HepG2 (cell line): ENCODE results near the gene C5AR2. TPM values are rescaled to one million over a fixed set of nuclear protein-coding genes. Genes with fewer than 3 reads are reported as not detected.

Experiments
- CREM ChIP-seq, 2 experiments: sonication (generic) in 1 of 2; formaldehyde crosslinking in 1 of 2; IDR thresholded peaks; 2 replicates each; pipeline versions ENCODE4 v1.4.0 to v1.6.1; 2016 to 2020; ENCODE audit warnings: antibody characterized with exemption in 1 of 2, mild to moderate bottlenecking in 1 of 2, missing genetic modification reagents in 1 of 2
- DBP ChIP-seq: sonication (generic); formaldehyde crosslinking; IDR thresholded peaks from 2 replicates; pipeline ENCODE4 v1.4.0; 2020; ENCODE audit warnings: missing genetic modification reagents; ENCODE audit errors: not compliant biosample characterization
- DMAP1 ChIP-seq: IDR thresholded peaks from 2 replicates; pipeline ENCODE4 v1.6.1; 2016
- GATAD1 ChIP-seq: IDR thresholded peaks from 2 replicates; pipeline ENCODE4 v1.6.1; 2016; ENCODE audit warnings: missing genetic modification reagents, missing compliant biosample characterization
- GFI1 ChIP-seq: sonication (generic); formaldehyde crosslinking; IDR thresholded peaks from 2 replicates; pipeline ENCODE4 v1.5.0; 2020; ENCODE audit warnings: missing genetic modification reagents, mild to moderate bottlenecking, borderline replicate concordance
- HHEX ChIP-seq: IDR thresholded peaks from 2 replicates; pipeline ENCODE4 v1.6.1; 2016; ENCODE audit warnings: control low read depth
- HOXA9 ChIP-seq: sonication (generic); formaldehyde crosslinking; IDR thresholded peaks from 2 replicates; pipeline ENCODE4 v1.8.1; 2022; ENCODE audit warnings: missing genetic modification reagents, mild to moderate bottlenecking, moderate library complexity, borderline replicate concordance
- NFKB2 ChIP-seq: sonication (generic); formaldehyde crosslinking; IDR thresholded peaks from 2 replicates; pipeline ENCODE4 v1.4.0; 2020; ENCODE audit warnings: missing genetic modification reagents, borderline replicate concordance
- POLR2AphosphoS2 ChIP-seq: IDR thresholded peaks from 2 replicates; pipeline ENCODE4 v1.6.1; 2011; ENCODE audit warnings: low read depth, low read length, improper control_type of control experiment
- SNRNP70 ChIP-seq: fragments of 200-400 bp; formaldehyde crosslinking; IDR thresholded peaks from 2 replicates; pipeline ENCODE4 v1.6.1; 2017; ENCODE audit warnings: mild to moderate bottlenecking, low read depth, low read length, moderate library complexity
- SYNCRIP ChIP-seq: fragments of 200-400 bp; formaldehyde crosslinking; IDR thresholded peaks from 2 replicates; pipeline ENCODE4 v1.6.1; 2018; ENCODE audit warnings: mild to moderate bottlenecking, low read depth, low read length; ENCODE audit not compliant: insufficient read depth
- THAP8 ChIP-seq: sonication (generic); formaldehyde crosslinking; IDR thresholded peaks from 2 replicates; pipeline ENCODE4 v1.5.1; 2020; ENCODE audit warnings: missing genetic modification reagents, mild to moderate bottlenecking, borderline replicate concordance
- ZNF136 ChIP-seq: sonication (generic); formaldehyde crosslinking; IDR thresholded peaks from 2 replicates; pipeline ENCODE4 v1.8.1; 2022; ENCODE audit warnings: low read depth, mild to moderate bottlenecking, moderate library complexity, missing genetic modification reagents
- ZNF256 ChIP-seq: sonication (generic); formaldehyde crosslinking; conservative IDR thresholded peaks from 2 replicates; pipeline ENCODE4 v1.4.0; 2020; ENCODE audit warnings: missing genetic modification reagents
- ZNF292 ChIP-seq: sonication (generic); formaldehyde crosslinking; IDR thresholded peaks from 2 replicates; pipeline ENCODE4 v1.8.1; 2022; ENCODE audit warnings: mild to moderate bottlenecking, low read depth, missing genetic modification reagents, borderline replicate concordance
- ZNF740 ChIP-seq: sonication (generic); formaldehyde crosslinking; IDR thresholded peaks from 2 replicates; pipeline ENCODE4 v1.4.0; 2020; ENCODE audit warnings: missing genetic modification reagents
- ZNF816 ChIP-seq: sonication (generic); formaldehyde crosslinking; IDR thresholded peaks from 2 replicates; pipeline ENCODE4 v1.8.0; 2022; ENCODE audit warnings: missing genetic modification reagents, mild to moderate bottlenecking, borderline replicate concordance
- ZNF891 ChIP-seq: sonication (generic); formaldehyde crosslinking; IDR thresholded peaks from 2 replicates; pipeline ENCODE4 v1.5.0; 2020; ENCODE audit warnings: mild to moderate bottlenecking, missing genetic modification reagents
- polyA plus RNA-seq, 8 experiments: library from polyadenylated mRNA; depleted of rRNA in 3 of 8; stranded (reverse) in 7 of 8; unstranded in 1 of 8; fragments of >200 nt; fragmentation: Illumina TruSeq in 4 of 8; extraction: Trizol in 4 of 8; gene quantifications; 2 replicates each; pipeline versions ENCODE4 v1.2.1 to v1.2.3, GENCODE V29; 2011 to 2016; ENCODE audit warnings: low read depth in 4 of 8, missing spikeins in 1 of 8, mixed read lengths in 1 of 8; ENCODE audit not compliant: insufficient read depth in 1 of 8
- total RNA-seq, 5 experiments: library from RNA; depleted of rRNA; stranded (reverse); fragments of >200 nt; fragmentation: Illumina TruSeq; extraction: Trizol; gene quantifications; 2 replicates each; pipeline ENCODE4 v1.2.3, GENCODE V29; 2016; ENCODE audit warnings: low read depth in 1 of 5
- TF ChIP-seq, protein P1 (sequence below): sonication (generic); formaldehyde crosslinking; IDR thresholded peaks from 2 replicates; pipeline ENCODE4 v1.4.0; 2020; ENCODE audit warnings: missing genetic modification reagents, borderline replicate concordance
- TF ChIP-seq, protein P2 (sequence below): sonication (generic); formaldehyde crosslinking; IDR thresholded peaks from 2 replicates; pipeline ENCODE4 v1.4.0; 2020; ENCODE audit warnings: missing genetic modification reagents
- TF ChIP-seq, protein P3 (sequence below): sonication (generic); formaldehyde crosslinking; IDR thresholded peaks from 2 replicates; pipeline ENCODE4 v1.8.1; 2022; ENCODE audit warnings: mild to moderate bottlenecking, missing genetic modification reagents

Gene C5AR2
- total and polyA plus RNA-seq, 2 of the 13 experiments (the other 11 are each of a cell fraction or from before 2014, with no cell fraction given): 0.09 to 0.24 TPM

GRCh38 chr19:47353307-47353712, 21.3 kb downstream of the C5AR2 start (continued):
- TF ChIP-seq NFKB2 (CRISPR knock-in tag) (peak; percentile 60; the same call in 1 of the 2 replicates), DMAP1 (CRISPR knock-in tag) (peak; percentile 43; the same call in 1 of the 2 replicates), SNRNP70 (no peak), HHEX (no peak), POLR2AphosphoS2 (no peak), ZNF292 (CRISPR knock-in tag) (peak; percentile 84), ZNF740 (CRISPR knock-in tag) (no peak), HOXA9 (CRISPR knock-in tag) (0 out of 2 replicates have a peak, but pooled peaks have one; percentile 29), ZNF256 (CRISPR knock-in tag) (no peak; the same call in 1 of the 2 replicates), ZNF816 (CRISPR knock-in tag) (peak; percentile 44; the same call in 1 of the 2 replicates), ZNF136 (CRISPR knock-in tag) (no peak), GATAD1 (no peak), THAP8 (CRISPR knock-in tag) (no peak), GFI1 (no peak), DBP (CRISPR knock-in tag) (no peak), CREM (IDR thresholded peaks at IDR 0.05) (no peak), CREM (CRISPR knock-in tag; IDR thresholded peaks at IDR 0.05) (no peak), SYNCRIP (no peak), ZNF891 (no peak; the same call in 1 of the 2 replicates)
- TF ChIP-seq, protein P1, sequence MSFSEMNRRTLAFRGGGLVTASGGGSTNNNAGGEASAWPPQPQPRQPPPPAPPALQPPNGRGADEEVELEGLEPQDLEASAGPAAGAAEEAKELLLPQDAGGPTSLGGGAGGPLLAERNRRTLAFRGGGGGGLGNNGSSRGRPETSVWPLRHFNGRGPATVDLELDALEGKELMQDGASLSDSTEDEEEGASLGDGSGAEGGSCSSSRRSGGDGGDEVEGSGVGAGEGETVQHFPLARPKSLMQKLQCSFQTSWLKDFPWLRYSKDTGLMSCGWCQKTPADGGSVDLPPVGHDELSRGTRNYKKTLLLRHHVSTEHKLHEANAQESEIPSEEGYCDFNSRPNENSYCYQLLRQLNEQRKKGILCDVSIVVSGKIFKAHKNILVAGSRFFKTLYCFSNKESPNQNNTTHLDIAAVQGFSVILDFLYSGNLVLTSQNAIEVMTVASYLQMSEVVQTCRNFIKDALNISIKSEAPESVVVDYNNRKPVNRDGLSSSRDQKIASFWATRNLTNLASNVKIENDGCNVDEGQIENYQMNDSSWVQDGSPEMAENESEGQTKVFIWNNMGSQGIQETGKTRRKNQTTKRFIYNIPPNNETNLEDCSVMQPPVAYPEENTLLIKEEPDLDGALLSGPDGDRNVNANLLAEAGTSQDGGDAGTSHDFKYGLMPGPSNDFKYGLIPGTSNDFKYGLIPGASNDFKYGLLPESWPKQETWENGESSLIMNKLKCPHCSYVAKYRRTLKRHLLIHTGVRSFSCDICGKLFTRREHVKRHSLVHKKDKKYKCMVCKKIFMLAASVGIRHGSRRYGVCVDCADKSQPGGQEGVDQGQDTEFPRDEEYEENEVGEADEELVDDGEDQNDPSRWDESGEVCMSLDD (CRISPR knock-in tag): no peak
- TF ChIP-seq, protein P2, sequence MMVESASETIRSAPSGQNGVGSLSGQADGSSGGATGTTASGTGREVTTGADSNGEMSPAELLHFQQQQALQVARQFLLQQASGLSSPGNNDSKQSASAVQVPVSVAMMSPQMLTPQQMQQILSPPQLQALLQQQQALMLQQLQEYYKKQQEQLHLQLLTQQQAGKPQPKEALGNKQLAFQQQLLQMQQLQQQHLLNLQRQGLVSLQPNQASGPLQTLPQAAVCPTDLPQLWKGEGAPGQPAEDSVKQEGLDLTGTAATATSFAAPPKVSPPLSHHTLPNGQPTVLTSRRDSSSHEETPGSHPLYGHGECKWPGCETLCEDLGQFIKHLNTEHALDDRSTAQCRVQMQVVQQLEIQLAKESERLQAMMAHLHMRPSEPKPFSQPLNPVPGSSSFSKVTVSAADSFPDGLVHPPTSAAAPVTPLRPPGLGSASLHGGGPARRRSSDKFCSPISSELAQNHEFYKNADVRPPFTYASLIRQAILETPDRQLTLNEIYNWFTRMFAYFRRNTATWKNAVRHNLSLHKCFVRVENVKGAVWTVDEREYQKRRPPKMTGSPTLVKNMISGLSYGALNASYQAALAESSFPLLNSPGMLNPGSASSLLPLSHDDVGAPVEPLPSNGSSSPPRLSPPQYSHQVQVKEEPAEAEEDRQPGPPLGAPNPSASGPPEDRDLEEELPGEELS: peak; percentile 54
- TF ChIP-seq, protein P3, sequence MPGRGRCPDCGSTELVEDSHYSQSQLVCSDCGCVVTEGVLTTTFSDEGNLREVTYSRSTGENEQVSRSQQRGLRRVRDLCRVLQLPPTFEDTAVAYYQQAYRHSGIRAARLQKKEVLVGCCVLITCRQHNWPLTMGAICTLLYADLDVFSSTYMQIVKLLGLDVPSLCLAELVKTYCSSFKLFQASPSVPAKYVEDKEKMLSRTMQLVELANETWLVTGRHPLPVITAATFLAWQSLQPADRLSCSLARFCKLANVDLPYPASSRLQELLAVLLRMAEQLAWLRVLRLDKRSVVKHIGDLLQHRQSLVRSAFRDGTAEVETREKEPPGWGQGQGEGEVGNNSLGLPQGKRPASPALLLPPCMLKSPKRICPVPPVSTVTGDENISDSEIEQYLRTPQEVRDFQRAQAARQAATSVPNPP (CRISPR knock-in tag): no peak
